Neural cell (in vitro differentiated cells): ENCODE measurements around the gene MARK4. TPM values are rescaled to one million over a fixed set of nuclear protein-coding genes. Genes with fewer than 3 reads are reported as not detected.
"Not testable (repeated sequence)": the region's sequence is repeated elsewhere in the genome, so short reads cannot be mapped to it uniquely, and the experiment has no call there.

Experiments
- H2AFZ ChIP-seq: fragments of 200-600, 300-800 bp; sonication (generic), shearing (Covaris generic); 2 replicates; pipeline ENCODE4 v1.6.0; 2014; ENCODE audit warnings: low read depth, mild to moderate bottlenecking, antibody characterized with exemption, low read length, moderate library complexity
- H3F3A ChIP-seq: fragments of 200-600 bp; shearing (Covaris generic); 2 replicates; pipeline ENCODE4 v1.6.1; 2016; ENCODE audit warnings: mild to moderate bottlenecking, moderate library complexity, mixed read lengths, antibody characterized with exemption, low read length; ENCODE audit not compliant: insufficient read depth, poor library complexity, severe bottlenecking
- H3K27ac ChIP-seq: fragments of 200-600, 300-800 bp; sonication (generic), shearing (Covaris generic); 2 replicates; pipeline ENCODE4 v1.5.1; 2014; ENCODE audit warnings: mild to moderate bottlenecking, low read length, moderate library complexity
- H3K27me3 ChIP-seq: fragments of 300-800, 200-600 bp; sonication (generic), shearing (Covaris generic); 2 replicates; pipeline ENCODE4 v1.6.0; 2014; ENCODE audit warnings: mild to moderate bottlenecking, low read depth, low read length, moderate library complexity; ENCODE audit not compliant: insufficient read depth
- H3K36me3 ChIP-seq: fragments of 300-800, 200-600 bp; sonication (generic), shearing (Covaris generic); 2 replicates; pipeline ENCODE4 v1.5.1; 2014; ENCODE audit warnings: mild to moderate bottlenecking, antibody characterized with exemption, low read length, moderate library complexity; ENCODE audit not compliant: insufficient read depth
- H3K4me2 ChIP-seq: fragments of 300-800, 200-600 bp; sonication (generic), shearing (Covaris generic); 2 replicates; pipeline ENCODE4 v1.6.0; 2014; ENCODE audit warnings: mild to moderate bottlenecking, low read length
- H3K4me3 ChIP-seq: fragments of 300-800, 200-600 bp; sonication (generic), shearing (Covaris generic); 2 replicates; pipeline ENCODE4 v1.5.1; 2014; ENCODE audit warnings: mild to moderate bottlenecking, low read length, moderate library complexity
- H3K79me2 ChIP-seq: fragments of 200-600 bp; shearing (Covaris generic); replicated peaks from 2 replicates; pipeline ENCODE4 v1.6.0; 2014; ENCODE audit warnings: mild to moderate bottlenecking, low read length, moderate library complexity; ENCODE audit not compliant: insufficient read depth
- H3K9ac ChIP-seq: fragments of 300-800, 200-600 bp; sonication (generic), shearing (Covaris generic); 2 replicates; pipeline ENCODE4 v1.6.1; 2016; ENCODE audit warnings: mild to moderate bottlenecking, low read length, mixed read lengths
- H3K9me2 ChIP-seq: fragments of 200-600 bp; shearing (Covaris generic); 2 replicates; pipeline ENCODE4 v1.6.1; 2016; ENCODE audit warnings: mild to moderate bottlenecking, low read length, mixed read lengths; ENCODE audit not compliant: insufficient read depth
- H3K9me3 ChIP-seq: fragments of 200-600, 300-800 bp; sonication (generic), shearing (Covaris generic); 2 replicates; pipeline ENCODE4 v1.6.1; 2016; ENCODE audit warnings: mild to moderate bottlenecking, mixed run types, low read length, moderate library complexity, mixed read lengths
- H4K20me1 ChIP-seq: fragments of 200-600 bp; shearing (Covaris generic); 2 replicates; pipeline ENCODE4 v1.6.1; 2016; ENCODE audit warnings: mild to moderate bottlenecking, mixed run types; ENCODE audit not compliant: insufficient read depth
- CTCF ChIP-seq: fragments of 450-650 bp; IDR thresholded peaks from 2 replicates; pipeline ENCODE4 v1.5.1; 2014; ENCODE audit warnings: antibody characterized with exemption, mild to moderate bottlenecking, moderate library complexity; ENCODE audit not compliant: poor library complexity, severe bottlenecking
- EP300 ChIP-seq: fragments of 450-650 bp; conservative IDR thresholded peaks from 2 replicates; pipeline ENCODE4 v1.6.1; 2014; ENCODE audit warnings: antibody characterized with exemption, mild to moderate bottlenecking, moderate library complexity; ENCODE audit not compliant: poor library complexity, severe bottlenecking
- EZH2 ChIP-seq: fragments of 200-600, 300-800 bp; shearing (Covaris generic), sonication (generic); IDR thresholded peaks from 2 replicates; pipeline ENCODE4 v1.6.1; 2014; ENCODE audit warnings: antibody characterized with exemption, low read length, borderline replicate concordance, mild to moderate bottlenecking; ENCODE audit not compliant: insufficient read depth, poor library complexity, severe bottlenecking
- MXI1 ChIP-seq: fragments of 450-650 bp; conservative IDR thresholded peaks from 2 replicates; pipeline ENCODE4 v1.6.1; 2014; ENCODE audit warnings: antibody characterized with exemption, mild to moderate bottlenecking; ENCODE audit not compliant: poor library complexity, severe bottlenecking
- POLR2AphosphoS5 ChIP-seq: IDR thresholded peaks from 2 replicates; pipeline ENCODE4 v1.6.1; 2012
- RAD21 ChIP-seq: fragments of 450-650 bp; conservative IDR thresholded peaks from 2 replicates; pipeline ENCODE4 v1.6.1; 2014; ENCODE audit warnings: antibody characterized with exemption, mild to moderate bottlenecking, moderate library complexity
- REST ChIP-seq: IDR thresholded peaks from 2 replicates; pipeline ENCODE4 v1.6.1; 2012; ENCODE audit warnings: borderline replicate concordance
- SMC3 ChIP-seq: fragments of 450-650 bp; conservative IDR thresholded peaks from 2 replicates; pipeline ENCODE4 v1.6.1; 2014; ENCODE audit warnings: antibody characterized with exemption, mild to moderate bottlenecking, moderate library complexity; ENCODE audit not compliant: poor library complexity
- TAF1 ChIP-seq: IDR thresholded peaks from 2 replicates; pipeline ENCODE4 v1.6.1; 2012; ENCODE audit warnings: low read depth
- polyA plus RNA-seq: library from polyadenylated mRNA; depleted of rRNA; stranded (reverse); fragments of >200 nt; gene quantifications from 2 replicates; pipeline ENCODE4 v1.2.3, GENCODE V29; 2014

The MARK4 gene
- polyA plus RNA-seq, 1 donor from 2014 or later: 11.6 TPM

DNA sequence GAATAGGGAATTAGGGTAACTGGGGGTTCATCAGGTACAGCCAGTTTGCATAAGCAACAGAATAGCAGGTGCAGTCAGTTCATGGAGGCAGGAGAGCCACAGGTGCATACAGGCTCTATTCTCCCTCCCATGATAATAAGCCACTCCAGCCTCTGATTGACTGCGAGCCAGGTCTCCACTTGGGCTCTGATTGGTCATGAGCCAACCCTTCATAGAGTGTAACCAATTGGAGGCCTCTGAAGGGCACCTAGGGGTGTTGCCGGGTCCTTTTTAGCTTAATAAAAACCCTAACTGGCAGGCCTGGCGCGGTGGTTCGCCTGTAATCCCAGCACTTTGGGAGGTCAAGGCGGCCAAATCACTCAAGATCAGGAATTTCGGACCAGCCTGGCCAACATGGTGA, 80.3 kb downstream of the MARK4 start:
- no peak overlapping the region for H3K4me3 ChIP-seq
- no peaks in the 10 kb centered on the region for H3F3A ChIP-seq
- H3K4me2 ChIP-seq: no peak overlapping the region
- no peak overlapping the region for H3K9ac ChIP-seq
- no peak overlapping the region for H2AFZ ChIP-seq
- TF ChIP-seq REST (no peak), MXI1 (no peak), POLR2AphosphoS5 (no peak), RAD21 (no peak), CTCF (no peak), EP300 (no peak), SMC3 (no peak), TAF1 (no peak), EZH2 (no peak)
- H3K9me2 ChIP-seq: no peaks in the 10 kb centered on the region
- H3K27me3 ChIP-seq: no peaks in the 10 kb centered on the region
- H3K9me3 ChIP-seq: no peaks in the 10 kb centered on the region
- H4K20me1 ChIP-seq: no peaks in the 10 kb centered on the region
- no peak overlapping the region for H3K27ac ChIP-seq
- H3K79me2 ChIP-seq: no peaks in the 10 kb centered on the region
- no peaks in the 10 kb centered on the region for H3K36me3 ChIP-seq

GRCh38 chr19:45333609-45334303, 82.7 kb downstream of the MARK4 start:
- H3K36me3 ChIP-seq: no peaks in the 10 kb centered on the region
- no peak overlapping the region for H3K9ac ChIP-seq
- H3K9me3 ChIP-seq: no peaks in the 10 kb centered on the region
- no peak overlapping the region for H3K27ac ChIP-seq
- H3F3A ChIP-seq: no peaks in the 10 kb centered on the region
- TF ChIP-seq REST (no peak), CTCF (no peak), POLR2AphosphoS5 (no peak), MXI1 (no peak), EZH2 (no peak), RAD21 (no peak)
- H3K4me2 ChIP-seq: no peak overlapping the region
- no peaks in the 10 kb centered on the region for H3K79me2 ChIP-seq
- H2AFZ ChIP-seq: no peak overlapping the region
- no peaks in the 10 kb centered on the region for H3K27me3 ChIP-seq
- no peaks in the 10 kb centered on the region for H3K9me2 ChIP-seq
- H4K20me1 ChIP-seq: no peaks in the 10 kb centered on the region
- no peak overlapping the region for H3K4me3 ChIP-seq

DNA sequence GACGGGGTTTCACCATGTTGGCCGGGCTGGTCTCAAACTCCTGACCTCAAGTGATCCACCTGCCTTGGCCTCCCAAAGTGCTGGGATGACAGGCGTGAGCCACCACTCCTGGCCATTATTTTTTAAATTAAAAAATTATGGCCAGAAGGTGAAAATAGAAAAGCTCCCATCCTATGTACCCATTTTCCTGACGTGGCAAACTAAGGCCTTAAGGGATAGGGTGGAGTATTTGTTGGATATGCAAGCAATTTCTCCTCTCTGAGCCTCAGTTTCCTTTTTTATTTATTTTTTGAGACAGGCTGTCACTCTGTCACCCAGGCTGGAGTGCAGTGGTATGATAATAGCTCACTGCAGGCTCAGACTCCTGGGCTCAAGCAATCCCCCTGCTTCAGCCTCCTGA, 83.8 kb downstream of the MARK4 start:
- not testable (repeated sequence) for H3F3A ChIP-seq, H3K9me3 ChIP-seq, H3K36me3 ChIP-seq, H3K27ac ChIP-seq, H3K27me3 ChIP-seq, H2AFZ ChIP-seq, H4K20me1 ChIP-seq, H3K4me3 ChIP-seq, H3K4me2 ChIP-seq, H3K9me2 ChIP-seq, H3K79me2 ChIP-seq, H3K9ac ChIP-seq
